ENCODE data around the gene GLMN.

The GLMN gene, protein sequence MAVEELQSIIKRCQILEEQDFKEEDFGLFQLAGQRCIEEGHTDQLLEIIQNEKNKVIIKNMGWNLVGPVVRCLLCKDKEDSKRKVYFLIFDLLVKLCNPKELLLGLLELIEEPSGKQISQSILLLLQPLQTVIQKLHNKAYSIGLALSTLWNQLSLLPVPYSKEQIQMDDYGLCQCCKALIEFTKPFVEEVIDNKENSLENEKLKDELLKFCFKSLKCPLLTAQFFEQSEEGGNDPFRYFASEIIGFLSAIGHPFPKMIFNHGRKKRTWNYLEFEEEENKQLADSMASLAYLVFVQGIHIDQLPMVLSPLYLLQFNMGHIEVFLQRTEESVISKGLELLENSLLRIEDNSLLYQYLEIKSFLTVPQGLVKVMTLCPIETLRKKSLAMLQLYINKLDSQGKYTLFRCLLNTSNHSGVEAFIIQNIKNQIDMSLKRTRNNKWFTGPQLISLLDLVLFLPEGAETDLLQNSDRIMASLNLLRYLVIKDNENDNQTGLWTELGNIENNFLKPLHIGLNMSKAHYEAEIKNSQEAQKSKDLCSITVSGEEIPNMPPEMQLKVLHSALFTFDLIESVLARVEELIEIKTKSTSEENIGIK

DNA sequence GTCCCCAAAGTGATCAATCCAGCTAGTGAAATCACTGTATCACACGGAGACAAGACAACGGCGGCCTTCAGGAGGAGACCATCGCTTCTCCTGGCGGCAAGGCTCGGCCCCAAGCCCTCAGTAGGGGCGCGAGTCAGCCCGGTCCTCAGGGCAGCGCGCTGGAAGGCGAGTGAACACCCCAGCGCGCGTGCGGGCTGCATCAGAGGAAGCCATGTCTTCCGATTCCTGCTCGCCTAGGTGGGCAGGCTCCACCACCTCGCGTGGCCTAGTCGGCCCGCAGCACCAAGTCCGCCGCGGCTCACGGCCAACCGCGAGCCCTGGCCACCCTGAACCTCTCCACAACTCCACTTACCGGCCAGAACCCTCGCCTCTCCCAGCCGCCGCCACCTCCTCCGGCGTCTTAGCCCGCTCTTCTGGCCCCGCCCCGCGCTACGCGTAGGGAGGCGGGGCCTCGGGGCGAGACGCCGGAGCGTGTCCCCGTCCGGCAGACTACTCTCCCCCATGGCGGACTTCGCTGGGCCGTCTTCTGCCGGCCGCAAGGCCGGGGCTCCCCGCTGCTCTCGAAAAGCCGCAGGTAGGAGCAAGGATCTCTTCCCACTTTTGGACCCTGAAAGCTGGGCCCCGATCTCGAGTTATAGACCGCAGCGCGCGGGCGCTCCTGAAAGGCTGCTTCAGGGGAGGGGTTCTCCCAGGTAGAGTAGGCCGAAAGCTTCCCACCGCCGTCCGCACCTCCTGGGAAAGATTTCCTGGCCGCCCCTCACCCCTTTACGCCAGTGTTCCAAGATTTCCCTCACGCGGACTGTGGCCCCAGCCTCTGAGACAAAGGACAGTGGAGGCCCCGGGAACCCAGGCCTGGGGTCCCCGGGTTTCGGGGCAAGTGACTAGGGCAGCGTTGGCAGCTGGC is at the start of gene GLMN, which contains the start of gene RPAP2:
TSS of gene GLMN (minus strand) at position 415 of the 904 bp plus-strand sequence. CDS start 988 bp downstream, outside the sequence.
TSS of gene RPAP2 (plus strand) at position 487 of the 904 bp plus-strand sequence. CDS start at position 502, 15 bp downstream.
- Histone ChIP-seq H3K27me3 (ENCODE audit: control insufficient read depth, insufficient read depth, low read length) (no peaks in the 10 kb centered on the region), H3K36me3 (ENCODE audit: control insufficient read depth, insufficient read depth, low read length) (no peaks in the 10 kb centered on the region), H3K79me2 (no peaks in the 10 kb centered on the region), H2AFZ (peak within 1 kb of the TSS; percentile 72), H3K9me3 (ENCODE audit: control insufficient read depth, low read length) (no peaks in the 10 kb centered on the region), H3K4me3 (ENCODE audit: low read depth, low read length) (peak within 1 kb of the TSS; percentile 76), H3K27ac (peak within 1 kb of the TSS; percentile 77), H3K4me1 (no peaks in the 10 kb centered on the region), H3K4me2 (ENCODE audit: low read length) (peak within 1 kb of the TSS; percentile 73), H3K9ac (peak within 1 kb of the TSS; percentile 56)
- TF ChIP-seq, protein P1, sequence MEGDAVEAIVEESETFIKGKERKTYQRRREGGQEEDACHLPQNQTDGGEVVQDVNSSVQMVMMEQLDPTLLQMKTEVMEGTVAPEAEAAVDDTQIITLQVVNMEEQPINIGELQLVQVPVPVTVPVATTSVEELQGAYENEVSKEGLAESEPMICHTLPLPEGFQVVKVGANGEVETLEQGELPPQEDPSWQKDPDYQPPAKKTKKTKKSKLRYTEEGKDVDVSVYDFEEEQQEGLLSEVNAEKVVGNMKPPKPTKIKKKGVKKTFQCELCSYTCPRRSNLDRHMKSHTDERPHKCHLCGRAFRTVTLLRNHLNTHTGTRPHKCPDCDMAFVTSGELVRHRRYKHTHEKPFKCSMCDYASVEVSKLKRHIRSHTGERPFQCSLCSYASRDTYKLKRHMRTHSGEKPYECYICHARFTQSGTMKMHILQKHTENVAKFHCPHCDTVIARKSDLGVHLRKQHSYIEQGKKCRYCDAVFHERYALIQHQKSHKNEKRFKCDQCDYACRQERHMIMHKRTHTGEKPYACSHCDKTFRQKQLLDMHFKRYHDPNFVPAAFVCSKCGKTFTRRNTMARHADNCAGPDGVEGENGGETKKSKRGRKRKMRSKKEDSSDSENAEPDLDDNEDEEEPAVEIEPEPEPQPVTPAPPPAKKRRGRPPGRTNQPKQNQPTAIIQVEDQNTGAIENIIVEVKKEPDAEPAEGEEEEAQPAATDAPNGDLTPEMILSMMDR (IDR thresholded peaks at IDR 0.05): peak; percentile 7

DNA sequence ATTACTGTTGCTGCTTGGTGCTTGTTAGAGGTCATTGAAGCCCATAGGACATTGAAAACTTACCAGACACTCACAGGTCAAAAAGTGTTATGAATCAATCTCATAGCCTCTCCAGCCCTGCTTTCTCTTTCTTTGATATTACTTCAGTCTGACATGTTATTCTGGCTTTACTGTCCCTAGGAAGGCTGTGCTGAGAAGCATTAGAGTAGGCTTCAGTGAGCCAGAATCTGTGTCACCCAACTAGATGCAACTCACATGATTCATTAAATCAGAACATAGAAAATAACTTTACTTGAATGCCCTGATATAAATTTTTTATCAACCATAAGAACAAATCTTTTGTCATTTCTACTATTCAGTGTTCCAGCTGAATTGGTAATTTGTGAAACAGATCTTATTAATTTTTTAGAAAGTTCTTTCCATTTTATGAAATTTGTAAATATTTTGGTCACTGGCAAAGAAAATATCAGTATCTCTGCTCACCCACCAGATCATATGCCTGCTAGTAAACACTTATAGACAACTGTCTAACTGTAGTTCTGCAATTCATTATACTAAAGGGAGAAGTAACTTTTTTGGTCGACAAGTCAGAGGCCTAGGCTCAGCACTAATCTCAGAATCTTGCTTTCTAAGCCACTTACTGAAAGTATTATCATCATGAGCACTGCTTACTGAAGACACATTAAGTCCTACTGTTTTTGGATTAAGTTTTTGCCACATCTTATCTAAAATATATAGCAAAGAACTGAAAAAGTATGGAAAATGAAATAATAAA is 48.3 kb upstream of the GLMN start:
- H3K36me3 ChIP-seq (ENCODE audit: control insufficient read depth, insufficient read depth, low read length): no peaks in the 10 kb centered on the region
- TF ChIP-seq, protein P1 (IDR thresholded peaks at IDR 0.05): no peak
- no peak overlapping the region for H3K9ac ChIP-seq
- H3K4me1 ChIP-seq: no peaks in the 10 kb centered on the region
- no peaks in the 10 kb centered on the region for H3K9me3 ChIP-seq (ENCODE audit: control insufficient read depth, low read length)
- no peak overlapping the region for H2AFZ ChIP-seq
- no peaks in the 10 kb centered on the region for H3K79me2 ChIP-seq
- no peak overlapping the region for H3K4me3 ChIP-seq (ENCODE audit: low read depth, low read length)
- H3K27me3 ChIP-seq (ENCODE audit: control insufficient read depth, insufficient read depth, low read length): no peaks in the 10 kb centered on the region
- no peak overlapping the region for H3K27ac ChIP-seq
- no peak overlapping the region for H3K4me2 ChIP-seq (ENCODE audit: low read length)

DNA sequence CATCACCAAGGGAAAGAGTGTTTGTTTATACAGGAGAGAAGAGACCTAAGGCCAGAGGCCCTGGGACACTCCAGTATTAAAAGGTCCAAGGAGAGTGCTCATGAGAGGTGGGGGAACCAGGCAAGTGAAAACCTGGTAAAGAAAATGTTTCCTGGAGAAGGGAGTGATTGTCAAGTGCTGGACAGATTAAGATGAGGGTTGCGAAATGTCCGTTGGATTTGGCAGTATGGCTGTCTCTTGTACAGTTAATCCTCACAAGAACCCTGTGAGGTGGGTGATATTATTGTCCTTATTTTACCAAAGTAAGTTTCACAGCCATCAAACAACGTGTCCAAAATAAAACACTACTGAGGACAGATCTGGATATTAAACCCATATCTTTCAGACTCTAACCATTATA is 44.3 kb upstream of the GLMN start:
- H3K36me3 ChIP-seq (ENCODE audit: control insufficient read depth, insufficient read depth, low read length): no peaks in the 10 kb centered on the region
- H3K27me3 ChIP-seq (ENCODE audit: control insufficient read depth, insufficient read depth, low read length): no peaks in the 10 kb centered on the region
- no peak overlapping the region for H3K4me3 ChIP-seq (ENCODE audit: low read depth, low read length)
- H3K4me2 ChIP-seq (ENCODE audit: low read length): no peak overlapping the region
- H3K9me3 ChIP-seq (ENCODE audit: control insufficient read depth, low read length): no peaks in the 10 kb centered on the region
- H3K27ac ChIP-seq: no peak overlapping the region
- TF ChIP-seq, protein P1 (IDR thresholded peaks at IDR 0.05): no peak
- no peaks in the 10 kb centered on the region for H3K79me2 ChIP-seq
- H3K4me1 ChIP-seq: no peaks in the 10 kb centered on the region
- H2AFZ ChIP-seq: no peak overlapping the region
- H3K9ac ChIP-seq: no peak overlapping the region

DNA sequence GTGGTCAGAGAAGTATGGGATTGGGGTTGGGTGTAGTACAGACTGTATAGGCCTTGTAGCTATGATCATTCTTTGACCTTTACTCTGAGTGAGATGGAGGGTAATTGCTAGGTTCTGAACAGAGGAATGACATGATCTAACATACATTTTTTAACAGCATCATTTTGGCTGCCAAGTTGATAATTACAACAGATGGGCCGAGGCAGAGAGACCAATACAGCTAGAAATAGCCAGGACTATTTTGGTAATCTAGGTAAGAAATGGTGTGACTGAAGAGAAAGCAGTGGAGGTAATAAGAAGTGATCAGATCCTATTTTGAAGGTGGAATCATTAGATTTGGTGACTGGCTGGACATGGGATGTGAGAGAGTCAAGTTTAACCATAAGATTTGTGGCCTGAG is 43.6 kb upstream of the GLMN start:
- Histone ChIP-seq H3K27ac (no peak overlapping the region), H3K27me3 (ENCODE audit: control insufficient read depth, insufficient read depth, low read length) (no peaks in the 10 kb centered on the region), H3K4me3 (ENCODE audit: low read depth, low read length) (no peak overlapping the region), H3K9me3 (ENCODE audit: control insufficient read depth, low read length) (no peaks in the 10 kb centered on the region), H3K79me2 (no peaks in the 10 kb centered on the region), H3K9ac (no peak overlapping the region), H3K4me2 (ENCODE audit: low read length) (no peak overlapping the region), H2AFZ (no peak overlapping the region), H3K36me3 (ENCODE audit: control insufficient read depth, insufficient read depth, low read length) (no peaks in the 10 kb centered on the region), H3K4me1 (no peaks in the 10 kb centered on the region)
- TF ChIP-seq, protein P1 (IDR thresholded peaks at IDR 0.05): no peak
